ENCODE data around the gene PEX19.

Gene PEX19

GRCh38 chr1:160245434-160245833, 39.5 kb downstream of the PEX19 start:
- FAIRE-seq (no peak), DNase-seq (ENCODE audit: extremely low spot score, insufficient read length, low read depth) (no peak)

GRCh38 chr1:160244209-160244608, 40.7 kb downstream of the PEX19 start:
- DNase-seq (ENCODE audit: extremely low spot score, insufficient read length, low read depth) (no peak), FAIRE-seq (no peak)

- no peak for DNase-seq (ENCODE audit: extremely low spot score, insufficient read length, low read depth)
- FAIRE-seq, result no peak
Observed at GRCh38 chr1:160243767-160244166, 41.2 kb downstream of the PEX19 start.

GRCh38 chr1:160239582-160240299, 45.2 kb downstream of the PEX19 start:
- no peak for FAIRE-seq

GRCh38 chr1:160238408-160238807, 46.5 kb downstream of the PEX19 start:
- DNase-seq (ENCODE audit: extremely low spot score, insufficient read length, low read depth) (no peak), FAIRE-seq (no peak)

More at GRCh38 chr1:160239582-160240299, 45.2 kb downstream of the PEX19 start:
- no peak for DNase-seq (ENCODE audit: extremely low spot score, insufficient read length, low read depth)

- no peak for DNase-seq (ENCODE audit: extremely low spot score, insufficient read length, low read depth)
- FAIRE-seq, result no peak
Observed at GRCh38 chr1:160237558-160237957, 47.4 kb downstream of the PEX19 start.

GRCh38 chr1:160236806-160237205, 48.1 kb downstream of the PEX19 start:
- FAIRE-seq (no peak), DNase-seq (ENCODE audit: extremely low spot score, insufficient read length, low read depth) (no peak)

GRCh38 chr1:160232911-160233310, 52.0 kb downstream of the PEX19 start:
- no peak for DNase-seq (ENCODE audit: extremely low spot score, insufficient read length, low read depth)
- no peak for FAIRE-seq

- DNase-seq (ENCODE audit: extremely low spot score, insufficient read length, low read depth) (no peak), FAIRE-seq (no peak)
Observed at GRCh38 chr1:160228431-160228830, 56.5 kb downstream of the PEX19 start.

- FAIRE-seq (no peak), DNase-seq (ENCODE audit: extremely low spot score, insufficient read length, low read depth) (no peak)
Observed at GRCh38 chr1:160227561-160227960, 57.4 kb downstream of the PEX19 start.

GRCh38 chr1:160227034-160227433, 57.9 kb downstream of the PEX19 start:
- DNase-seq (ENCODE audit: extremely low spot score, insufficient read length, low read depth), result no peak
- no peak for FAIRE-seq
